ENCODE data around the gene MUC4.

The MUC4 gene, protein sequence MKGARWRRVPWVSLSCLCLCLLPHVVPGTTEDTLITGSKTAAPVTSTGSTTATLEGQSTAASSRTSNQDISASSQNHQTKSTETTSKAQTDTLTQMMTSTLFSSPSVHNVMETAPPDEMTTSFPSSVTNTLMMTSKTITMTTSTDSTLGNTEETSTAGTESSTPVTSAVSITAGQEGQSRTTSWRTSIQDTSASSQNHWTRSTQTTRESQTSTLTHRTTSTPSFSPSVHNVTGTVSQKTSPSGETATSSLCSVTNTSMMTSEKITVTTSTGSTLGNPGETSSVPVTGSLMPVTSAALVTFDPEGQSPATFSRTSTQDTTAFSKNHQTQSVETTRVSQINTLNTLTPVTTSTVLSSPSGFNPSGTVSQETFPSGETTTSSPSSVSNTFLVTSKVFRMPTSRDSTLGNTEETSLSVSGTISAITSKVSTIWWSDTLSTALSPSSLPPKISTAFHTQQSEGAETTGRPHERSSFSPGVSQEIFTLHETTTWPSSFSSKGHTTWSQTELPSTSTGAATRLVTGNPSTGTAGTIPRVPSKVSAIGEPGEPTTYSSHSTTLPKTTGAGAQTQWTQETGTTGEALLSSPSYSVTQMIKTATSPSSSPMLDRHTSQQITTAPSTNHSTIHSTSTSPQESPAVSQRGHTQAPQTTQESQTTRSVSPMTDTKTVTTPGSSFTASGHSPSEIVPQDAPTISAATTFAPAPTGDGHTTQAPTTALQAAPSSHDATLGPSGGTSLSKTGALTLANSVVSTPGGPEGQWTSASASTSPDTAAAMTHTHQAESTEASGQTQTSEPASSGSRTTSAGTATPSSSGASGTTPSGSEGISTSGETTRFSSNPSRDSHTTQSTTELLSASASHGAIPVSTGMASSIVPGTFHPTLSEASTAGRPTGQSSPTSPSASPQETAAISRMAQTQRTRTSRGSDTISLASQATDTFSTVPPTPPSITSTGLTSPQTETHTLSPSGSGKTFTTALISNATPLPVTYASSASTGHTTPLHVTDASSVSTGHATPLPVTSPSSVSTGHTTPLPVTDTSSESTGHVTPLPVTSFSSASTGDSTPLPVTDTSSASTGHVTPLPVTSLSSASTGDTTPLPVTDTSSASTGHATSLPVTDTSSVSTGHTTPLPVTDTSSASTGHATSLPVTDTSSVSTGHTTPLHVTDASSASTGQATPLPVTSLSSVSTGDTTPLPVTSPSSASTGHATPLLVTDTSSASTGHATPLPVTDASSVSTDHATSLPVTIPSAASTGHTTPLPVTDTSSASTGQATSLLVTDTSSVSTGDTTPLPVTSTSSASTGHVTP (N-terminal part only)

GRCh38 chr3:195811756-195812155, at the start of gene MUC4:
Gene MUC4, minus strand, starts transcription at chr3:195811929. Its CDS starts 112 bp downstream, at chr3:195811817.
- no peak within 1 kb of the TSS for H3K27ac ChIP-seq
- no peak for TF ChIP-seq CTCF (conservative IDR thresholded peaks at IDR 0.05; ENCODE audit: low read depth, low read length)
- no peaks in the 10 kb centered on the region for H4K20me1 ChIP-seq (ENCODE audit: insufficient read depth)

GRCh38 chr3:195860456-195860855, 48.7 kb upstream of the MUC4 start:
- H3K4me1 ChIP-seq (ENCODE audit: low read depth, poor library complexity, severe bottlenecking), result peaks cover 12% of the 10 kb centered on the region
- H3K9ac ChIP-seq, result no peak overlapping the region
- H3K36me3 ChIP-seq (ENCODE audit: insufficient read depth), result no peaks in the 10 kb centered on the region
- no peak overlapping the region for H3K27ac ChIP-seq
- H2AFZ ChIP-seq (ENCODE audit: low read depth), result no peak overlapping the region
- H3K27me3 ChIP-seq (ENCODE audit: insufficient read depth, low read depth), result no peaks in the 10 kb centered on the region
- TF ChIP-seq CTCF (conservative IDR thresholded peaks at IDR 0.05; ENCODE audit: low read depth, low read length), result no peak
- no peak overlapping the region for H3K4me3 ChIP-seq (IDR thresholded peaks at IDR 0.05; ENCODE audit: insufficient read depth, low read depth, low read length)
- H3K79me2 ChIP-seq (ENCODE audit: insufficient read depth, low read depth), result no peaks in the 10 kb centered on the region
- H3K4me2 ChIP-seq, result no peak overlapping the region
- no peaks in the 10 kb centered on the region for H4K20me1 ChIP-seq (ENCODE audit: insufficient read depth)

More at GRCh38 chr3:195811756-195812155, at the start of gene MUC4:
- no peaks in the 10 kb centered on the region for H3K79me2 ChIP-seq (ENCODE audit: insufficient read depth, low read depth)
- H3K4me2 ChIP-seq, result no peak within 1 kb of the TSS
- H3K27me3 ChIP-seq (ENCODE audit: insufficient read depth, low read depth), result peaks cover 60% of the 10 kb centered on the region
- no peaks in the 10 kb centered on the region for H3K36me3 ChIP-seq (ENCODE audit: insufficient read depth)
- H3K9ac ChIP-seq, result no peak within 1 kb of the TSS
- H2AFZ ChIP-seq (ENCODE audit: low read depth), result no peak within 1 kb of the TSS
- H3K4me1 ChIP-seq (ENCODE audit: low read depth, poor library complexity, severe bottlenecking), result no peaks in the 10 kb centered on the region
- H3K4me3 ChIP-seq (IDR thresholded peaks at IDR 0.05; ENCODE audit: insufficient read depth, low read depth, low read length), result no peak within 1 kb of the TSS

DNA sequence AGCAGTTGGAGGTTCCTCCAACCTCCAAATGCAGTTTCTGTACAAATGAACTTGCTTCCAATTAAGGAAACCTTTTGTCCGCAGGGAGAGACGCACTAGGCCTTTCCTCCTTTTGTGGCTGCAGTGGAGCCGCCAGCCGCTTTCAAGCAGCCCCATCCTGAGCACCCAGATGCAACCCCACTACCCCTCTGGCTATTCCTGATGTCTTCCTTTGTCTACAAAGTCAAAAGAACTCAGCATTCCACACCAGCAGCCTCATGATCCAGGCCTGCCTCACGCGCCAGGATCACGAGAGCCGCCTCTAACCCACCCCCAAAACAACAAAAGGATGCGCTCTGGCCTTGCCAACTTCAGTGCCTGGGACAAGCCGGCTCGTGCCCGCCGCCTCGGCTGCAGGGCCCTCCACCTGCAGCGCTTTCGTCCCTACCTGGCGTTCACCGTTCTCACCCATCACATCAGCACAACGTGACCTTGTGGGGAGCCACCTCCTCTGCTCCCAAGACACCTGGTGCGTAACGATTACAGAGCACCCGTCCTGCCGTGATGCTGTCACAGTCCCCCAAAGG, 48.2 kb upstream of the MUC4 start:
- Histone ChIP-seq H2AFZ (ENCODE audit: low read depth) (peak overlapping the region; percentile 67; the same call in 1 of the 2 replicates), H3K9ac (no peak overlapping the region), H3K27ac (no peak overlapping the region)

More for the DNA sequence above, 48.2 kb upstream of the MUC4 start:
- Histone ChIP-seq H3K79me2 (ENCODE audit: insufficient read depth, low read depth) (no peaks in the 10 kb centered on the region), H3K4me3 (IDR thresholded peaks at IDR 0.05; ENCODE audit: insufficient read depth, low read depth, low read length) (no peak overlapping the region), H3K4me1 (ENCODE audit: low read depth, poor library complexity, severe bottlenecking) (peaks cover 12% of the 10 kb centered on the region), H3K36me3 (ENCODE audit: insufficient read depth) (no peaks in the 10 kb centered on the region), H3K27me3 (ENCODE audit: insufficient read depth, low read depth) (no peaks in the 10 kb centered on the region), H4K20me1 (ENCODE audit: insufficient read depth) (no peaks in the 10 kb centered on the region), H3K4me2 (peak overlapping the region; percentile 30; the same call in 1 of the 2 replicates)
- TF ChIP-seq CTCF (conservative IDR thresholded peaks at IDR 0.05; ENCODE audit: low read depth, low read length), result no peak
